Body of pancreas (tissue), 4 donors: ENCODE measurements around the gene ADPRS. TPM values are rescaled to one million over a fixed set of nuclear protein-coding genes. Genes with fewer than 3 reads are reported as not detected.

Source experiments
- ATAC-seq: fragments of 150-250 bp; one replicate; pipeline ENCODE4 v1.9.1; 2016
- DNase-seq, 4 donors: peaks; one replicate each; pipeline ENCODE4 v3.0.0-alpha.2; 2019
- H3K27ac ChIP-seq, 4 donors: fragments of 200-600 bp; sonication (generic); 1 replicate in 3 of 4; 2 replicates in 1 of 4; pipeline versions ENCODE4 v1.5.1 to v1.6.1; 2016 to 2019; ENCODE audit warnings: mild to moderate bottlenecking in 1 of 4, mixed read lengths in 1 of 4, moderate library complexity in 1 of 4
- H3K27me3 ChIP-seq, 2 donors: fragments of 200-600 bp; sonication (generic); one replicate each; pipeline ENCODE4 v1.6.0; 2016; ENCODE audit warnings: mild to moderate bottlenecking in 1 of 2
- H3K36me3 ChIP-seq, 2 donors: fragments of 200-600 bp; sonication (generic); replicated peaks in 1 of 2; 2 replicates each; pipeline ENCODE4 v1.5.1; 2016; ENCODE audit warnings: low read depth in 2 of 2; ENCODE audit not compliant: insufficient read depth in 1 of 2
- H3K4me1 ChIP-seq: fragments of 200-600 bp; sonication (generic); one replicate; pipeline ENCODE4 v1.6.0; 2016
- H3K4me3 ChIP-seq, 2 donors: fragments of 200-600 bp; sonication (generic); 1 replicate in 1 of 2; 2 replicates in 1 of 2; pipeline ENCODE4 v1.5.1; 2016 to 2019
- H3K9me3 ChIP-seq, 3 donors: fragments of 200-600 bp; sonication (generic); 1 replicate in 2 of 3; 2 replicates in 1 of 3; pipeline ENCODE4 v1.5.1; 2016
- CTCF ChIP-seq, 7 experiments: fragments of 450-650 bp in 4 of 7; fragments of 200-600 bp in 3 of 7; sonication (generic) in 3 of 7; IDR thresholded peaks; one replicate each; pipeline ENCODE4 v1.5.1; 2016 to 2019; ENCODE audit warnings: antibody characterized with exemption in 7 of 7
- POLR2A ChIP-seq, 3 donors: fragments of 450-650 bp; IDR thresholded peaks; one replicate each; pipeline ENCODE4 v1.6.1; 2016; ENCODE audit warnings: antibody characterized with exemption in 3 of 3, mild to moderate bottlenecking in 2 of 3
- WGBS, 2 donors: methylation state at CpG; one replicate each; pipeline ENCODE4 v1.1.5; 2017; 5-methylcytosine and 5-hydroxymethylcytosine counted together
- intact Hi-C: fragments of 100-400 bp; cut with DNase I; formaldehyde crosslinking; loops from one replicate; pipeline ENCODE4 v1.15.1; 2023
- total RNA-seq, 2 donors: library from RNA; depleted of rRNA; stranded (reverse); fragments of >200 nt; gene quantifications; one replicate each; pipeline ENCODE4 v1.1.0, GENCODE V29; 2016

Gene ADPRS
- total RNA-seq, 2 donors from 2014 or later, result 16.2 to 25.2 TPM

GRCh38 chr1:36111151-36111550 is 22.5 kb downstream of the ADPRS start:
- ATAC-seq, result no peak
- intact Hi-C loops, result no loop called here
- Histone ChIP-seq H3K36me3 (no peaks in the 10 kb centered on the region), H3K9me3 (no peaks in the 10 kb centered on the region), H3K4me3 (no peak overlapping the region), H3K4me1 (no peaks in the 10 kb centered on the region), H3K27me3 (no peaks in the 10 kb centered on the region), H3K27ac (no peak overlapping the region)
- WGBS, 2 donors, result 54 to 62% methylated on average over 4 of the region's 4 CpGs
- DNase-seq, result no peak
- TF ChIP-seq POLR2A (IDR thresholded peaks at IDR 0.05) (no peak), CTCF (IDR thresholded peaks at IDR 0.05) (no peak)

- ATAC-seq, result no peak
- intact Hi-C loops, result no loop called here
Observed at GRCh38 chr1:36112823-36113222, 24.1 kb downstream of the ADPRS start.

GRCh38 chr1:36114371-36114770 is 25.7 kb downstream of the ADPRS start:
- intact Hi-C loops, result no loop called here
- no peaks in the 10 kb centered on the region for H3K27me3 ChIP-seq
- H3K36me3 ChIP-seq, result no peaks in the 10 kb centered on the region
- no peaks in the 10 kb centered on the region for H3K9me3 ChIP-seq
- H3K27ac ChIP-seq, result no peak overlapping the region
- H3K4me3 ChIP-seq, result no peak overlapping the region
- DNase-seq (no peak), ATAC-seq (no peak)
- 63 to 71% methylated on average over 5 of the region's 5 CpGs for WGBS, 2 donors
- H3K4me1 ChIP-seq, result no peaks in the 10 kb centered on the region
- TF ChIP-seq POLR2A (IDR thresholded peaks at IDR 0.05), result no peak
- no peak for TF ChIP-seq CTCF (IDR thresholded peaks at IDR 0.05)

More at GRCh38 chr1:36112823-36113222, 24.1 kb downstream of the ADPRS start:
- 68 to 80% methylated on average over 9 of the region's 9 CpGs for WGBS, 2 donors
- no peaks in the 10 kb centered on the region for H3K27me3 ChIP-seq
- TF ChIP-seq CTCF (IDR thresholded peaks at IDR 0.05) (no peak), POLR2A (IDR thresholded peaks at IDR 0.05) (no peak)
- H3K27ac ChIP-seq, result no peak overlapping the region
- H3K4me3 ChIP-seq, result no peak overlapping the region
- H3K4me1 ChIP-seq, result no peaks in the 10 kb centered on the region
- no peaks in the 10 kb centered on the region for H3K9me3 ChIP-seq
- no peaks in the 10 kb centered on the region for H3K36me3 ChIP-seq
- DNase-seq, result no peak

GRCh38 chr1:36115200-36115669 is 26.5 kb downstream of the ADPRS start:
- H3K4me1 ChIP-seq, result no peaks in the 10 kb centered on the region
- H3K27ac ChIP-seq, result no peak overlapping the region
- H3K9me3 ChIP-seq, result no peaks in the 10 kb centered on the region
- ATAC-seq (peak; percentile 49), DNase-seq (no peak)
- intact Hi-C loops, result no loop called here
- H3K27me3 ChIP-seq, result no peaks in the 10 kb centered on the region
- TF ChIP-seq POLR2A (IDR thresholded peaks at IDR 0.05) (no peak), CTCF (IDR thresholded peaks at IDR 0.05) (no peak)
- 46 to 65% methylated on average over 6 to 18 of the region's 18 CpGs for WGBS, 2 donors
- no peak overlapping the region for H3K4me3 ChIP-seq
- no peaks in the 10 kb centered on the region for H3K36me3 ChIP-seq

GRCh38 chr1:36115931-36116330 is 27.2 kb downstream of the ADPRS start:
- intact Hi-C loops, result no loop called here
- no peak for ATAC-seq

More at GRCh38 chr1:36115931-36116330, 27.2 kb downstream of the ADPRS start:
- 54 to 64% methylated on average over 5 of the region's 5 CpGs for WGBS, 2 donors
- no peak overlapping the region for H3K27ac ChIP-seq
- DNase-seq, result no peak
- no peaks in the 10 kb centered on the region for H3K36me3 ChIP-seq
- no peaks in the 10 kb centered on the region for H3K4me1 ChIP-seq
- H3K27me3 ChIP-seq, result no peaks in the 10 kb centered on the region
- H3K9me3 ChIP-seq, result no peaks in the 10 kb centered on the region
- no peak overlapping the region for H3K4me3 ChIP-seq
- TF ChIP-seq POLR2A (IDR thresholded peaks at IDR 0.05), result no peak
- TF ChIP-seq CTCF (IDR thresholded peaks at IDR 0.05), result no peak
